GM21786 (cell line): ENCODE data around the gene GALNT5.
A peak's percentile ranks its signal among the peaks of the same experiment; 100 is the strongest.

Experiments used
- ATAC-seq: cut with Tn5 transposase; IDR thresholded peaks from one replicate; pipeline ENCODE4 v1.9.1; 2021; ENCODE audit not compliant: unreplicated experiment

The GALNT5 gene

GRCh38 chr2:157362627-157363026 is 105.1 kb downstream of the GALNT5 start:
- no peak for ATAC-seq

DNA sequence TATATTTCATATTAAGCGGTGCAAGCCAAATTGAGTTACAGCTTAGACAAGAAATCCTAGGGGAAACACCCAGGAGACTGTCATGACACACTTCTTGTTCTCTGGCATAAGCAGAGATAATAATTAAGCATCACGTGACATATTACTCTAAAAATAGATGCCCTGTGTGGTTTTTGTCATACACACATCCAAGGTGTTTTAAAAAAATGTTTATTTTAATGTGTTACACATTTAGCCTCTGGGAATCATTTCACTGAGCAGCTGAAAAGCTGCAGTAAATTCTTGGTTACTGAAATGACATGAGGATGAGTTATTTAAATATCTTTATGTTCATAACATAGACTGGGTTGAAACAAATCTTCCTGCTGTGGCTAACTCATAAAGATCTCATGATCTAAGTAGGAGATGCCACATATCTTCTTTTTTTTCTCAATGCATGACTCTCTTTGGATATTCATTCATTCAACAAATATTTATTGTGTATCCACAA is 106.2 kb downstream of the GALNT5 start:
- peak; percentile 39 for ATAC-seq
